Colonic mucosa (tissue), 4 donors: ENCODE data around the gene CLEC16A. TPM values are rescaled to one million over a fixed set of nuclear protein-coding genes. Genes with fewer than 3 reads are reported as not detected.

Experiments
- DNase-seq: peaks from one replicate; pipeline ENCODE4 v3.0.0-alpha.2; 2020
- H3K27ac ChIP-seq: fragments of 200-600 bp; one replicate; pipeline ENCODE4 v1.8.0; 2021
- H3K27me3 ChIP-seq: fragments of 200-600 bp; one replicate; pipeline ENCODE4 v1.8.0; 2021
- H3K36me3 ChIP-seq: fragments of 200-600 bp; one replicate; pipeline ENCODE4 v1.8.0; 2021
- H3K4me1 ChIP-seq: fragments of 200-600 bp; one replicate; pipeline ENCODE4 v1.8.0; 2021; ENCODE audit warnings: mild to moderate bottlenecking
- H3K4me3 ChIP-seq: fragments of 200-600 bp; one replicate; pipeline ENCODE4 v1.8.0; 2021
- H3K9ac ChIP-seq, 2 donors: one replicate each; pipeline ENCODE4 v1.7.0; 2013; ENCODE audit warnings: control low read depth in 2 of 2, low read depth in 2 of 2, low read length in 2 of 2
- H3K9me3 ChIP-seq: fragments of 200-600 bp; one replicate; pipeline ENCODE4 v1.8.0; 2021
- intact Hi-C: fragments of 100-400 bp; cut with DNase I; formaldehyde crosslinking; loops from one replicate; pipeline ENCODE4 v1.14.1; 2022
- total RNA-seq, 2 donors: library from RNA; stranded (reverse); fragmentation: NEBNext Ultra II Directional in 1 of 2; extraction: Animal tissue kit (Norgen Biotek cat#: 25700) in 1 of 2; gene quantifications; one replicate each; pipeline ENCODE4 v1.2.1, GENCODE V29; 2021
- TF ChIP-seq, protein P1 (sequence below): fragments of 200-600 bp; IDR thresholded peaks from one replicate; pipeline ENCODE4 v1.8.0; 2022; ENCODE audit warnings: antibody characterized with exemption, mild to moderate bottlenecking
- donor health status: healthy.
- donor health status: DM: no; HTN: no; CAD: no.
- donor health status: DM: no; HTN: no; CAD: no.

The CLEC16A gene
- total RNA-seq, 2 donors from 2014 or later, result 24.9 to 29.6 TPM

DNA sequence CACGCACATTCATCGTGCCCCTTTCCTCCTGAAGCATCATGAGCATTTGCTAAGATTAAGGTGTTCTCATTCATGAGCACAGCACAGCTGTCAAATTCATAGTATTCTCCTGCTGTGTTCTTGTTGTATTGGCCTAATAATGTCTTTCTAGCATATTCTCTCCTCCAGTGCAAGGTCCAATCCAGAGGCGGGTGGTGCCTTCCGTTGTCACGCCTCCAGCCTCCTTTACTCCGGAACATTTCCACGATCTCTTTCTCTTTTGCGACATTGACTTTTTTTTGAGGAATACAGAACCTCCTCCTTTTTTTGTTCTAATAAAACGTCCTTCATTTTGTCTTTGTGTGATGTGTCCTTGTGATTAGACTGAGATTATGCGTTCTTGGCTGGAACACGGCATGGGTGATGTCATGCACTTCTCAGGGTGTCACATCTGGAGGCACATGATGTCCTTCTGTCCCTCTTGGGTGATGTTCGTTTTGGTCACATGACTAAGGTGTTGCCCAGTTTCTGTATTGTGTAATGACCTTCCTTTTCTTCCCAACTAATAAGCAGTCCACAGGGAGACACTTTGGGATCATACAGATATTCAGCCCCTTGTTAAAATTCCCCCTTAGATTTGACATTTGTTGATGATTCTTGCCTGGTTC is 66.3 kb downstream of the CLEC16A start:
- TF ChIP-seq, protein P1, sequence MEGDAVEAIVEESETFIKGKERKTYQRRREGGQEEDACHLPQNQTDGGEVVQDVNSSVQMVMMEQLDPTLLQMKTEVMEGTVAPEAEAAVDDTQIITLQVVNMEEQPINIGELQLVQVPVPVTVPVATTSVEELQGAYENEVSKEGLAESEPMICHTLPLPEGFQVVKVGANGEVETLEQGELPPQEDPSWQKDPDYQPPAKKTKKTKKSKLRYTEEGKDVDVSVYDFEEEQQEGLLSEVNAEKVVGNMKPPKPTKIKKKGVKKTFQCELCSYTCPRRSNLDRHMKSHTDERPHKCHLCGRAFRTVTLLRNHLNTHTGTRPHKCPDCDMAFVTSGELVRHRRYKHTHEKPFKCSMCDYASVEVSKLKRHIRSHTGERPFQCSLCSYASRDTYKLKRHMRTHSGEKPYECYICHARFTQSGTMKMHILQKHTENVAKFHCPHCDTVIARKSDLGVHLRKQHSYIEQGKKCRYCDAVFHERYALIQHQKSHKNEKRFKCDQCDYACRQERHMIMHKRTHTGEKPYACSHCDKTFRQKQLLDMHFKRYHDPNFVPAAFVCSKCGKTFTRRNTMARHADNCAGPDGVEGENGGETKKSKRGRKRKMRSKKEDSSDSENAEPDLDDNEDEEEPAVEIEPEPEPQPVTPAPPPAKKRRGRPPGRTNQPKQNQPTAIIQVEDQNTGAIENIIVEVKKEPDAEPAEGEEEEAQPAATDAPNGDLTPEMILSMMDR, result no peak
- Histone ChIP-seq H3K27me3 (no peaks in the 10 kb centered on the region), H3K9ac (no peak overlapping the region), H3K36me3 (no peaks in the 10 kb centered on the region), H3K4me3 (no peak overlapping the region), H3K4me1 (no peaks in the 10 kb centered on the region), H3K27ac (no peak overlapping the region), H3K9me3 (no peaks in the 10 kb centered on the region)
- DNase-seq, result no peak
- intact Hi-C loops, result no loop called here

DNA sequence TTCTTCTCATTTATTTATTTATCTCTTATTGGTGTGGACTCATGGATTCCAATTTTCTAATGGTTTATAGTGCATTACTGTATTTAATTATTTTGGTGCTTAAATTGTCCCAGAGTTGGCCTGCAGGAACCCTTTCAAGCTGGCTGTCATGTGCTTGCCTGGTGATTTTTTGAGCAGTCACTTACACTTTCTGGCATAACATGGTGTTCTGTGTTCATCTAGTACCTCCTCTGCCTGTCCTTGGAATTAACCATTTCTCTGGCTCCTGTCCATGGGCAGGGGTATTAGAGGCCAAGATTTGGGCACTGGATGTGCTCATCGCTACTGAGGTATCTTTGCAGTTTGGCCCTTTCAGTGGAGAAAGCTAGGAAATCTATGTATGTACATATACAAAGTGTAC is 67.0 kb downstream of the CLEC16A start:
- Histone ChIP-seq H3K36me3 (no peaks in the 10 kb centered on the region), H3K4me3 (no peak overlapping the region), H3K9ac (no peak overlapping the region), H3K27me3 (no peaks in the 10 kb centered on the region), H3K4me1 (peaks cover 2% of the 10 kb centered on the region), H3K9me3 (no peaks in the 10 kb centered on the region), H3K27ac (no peak overlapping the region)
- no peak for DNase-seq
- TF ChIP-seq, protein P1, result no peak
- intact Hi-C loops, result no loop called here

DNA sequence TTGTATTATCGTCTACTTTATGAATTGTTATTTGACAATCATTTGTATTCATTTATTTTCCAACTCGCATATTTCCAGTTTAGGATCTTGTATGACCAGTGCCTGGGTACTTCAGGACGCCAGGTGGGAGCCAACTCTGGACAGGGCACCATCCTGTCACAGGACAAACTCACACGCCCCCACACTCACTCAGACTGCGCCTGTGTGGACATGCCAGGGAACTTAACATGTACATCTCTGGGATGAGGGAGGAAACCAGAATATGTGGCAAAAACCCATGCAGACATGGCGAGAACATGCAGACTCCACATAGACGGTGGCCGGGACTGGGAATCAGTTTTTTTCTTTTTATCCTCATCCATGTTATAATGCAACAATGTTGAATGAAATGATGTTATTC is 68.5 kb downstream of the CLEC16A start:
- Histone ChIP-seq H3K27me3 (no peaks in the 10 kb centered on the region), H3K9ac (no peak overlapping the region), H3K36me3 (no peaks in the 10 kb centered on the region), H3K4me3 (no peak overlapping the region), H3K27ac (no peak overlapping the region), H3K4me1 (peaks cover 8% of the 10 kb centered on the region), H3K9me3 (no peaks in the 10 kb centered on the region)
- DNase-seq, result no peak
- intact Hi-C loops, result no loop called here
- TF ChIP-seq, protein P1, result no peak

DNA sequence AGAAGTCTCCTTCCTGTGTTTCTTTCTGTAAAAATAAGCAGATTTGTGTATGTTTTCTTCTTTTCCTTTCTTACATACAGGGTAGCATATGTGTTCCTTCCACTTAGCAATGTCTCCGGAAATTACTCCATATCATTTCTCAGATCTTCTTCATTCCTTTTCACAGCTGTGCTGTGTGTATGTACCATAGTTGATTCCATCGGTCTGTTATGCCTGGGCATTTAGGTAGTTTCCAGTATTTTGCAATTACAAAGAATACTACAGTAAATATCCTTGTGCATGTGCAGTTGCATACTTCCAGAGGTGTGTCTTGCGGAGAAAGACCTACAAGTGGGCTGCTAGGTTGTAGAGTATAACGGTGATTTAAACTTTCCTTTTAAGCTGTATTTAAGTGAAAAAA is 69.8 kb downstream of the CLEC16A start:
- Histone ChIP-seq H3K4me3 (no peak overlapping the region), H3K9ac (no peak overlapping the region), H3K36me3 (no peaks in the 10 kb centered on the region), H3K27me3 (no peaks in the 10 kb centered on the region), H3K27ac (no peak overlapping the region), H3K9me3 (no peaks in the 10 kb centered on the region), H3K4me1 (peaks cover 8% of the 10 kb centered on the region)
- TF ChIP-seq, protein P1, result no peak
- no peak for DNase-seq
- intact Hi-C loops, result no loop called here

DNA sequence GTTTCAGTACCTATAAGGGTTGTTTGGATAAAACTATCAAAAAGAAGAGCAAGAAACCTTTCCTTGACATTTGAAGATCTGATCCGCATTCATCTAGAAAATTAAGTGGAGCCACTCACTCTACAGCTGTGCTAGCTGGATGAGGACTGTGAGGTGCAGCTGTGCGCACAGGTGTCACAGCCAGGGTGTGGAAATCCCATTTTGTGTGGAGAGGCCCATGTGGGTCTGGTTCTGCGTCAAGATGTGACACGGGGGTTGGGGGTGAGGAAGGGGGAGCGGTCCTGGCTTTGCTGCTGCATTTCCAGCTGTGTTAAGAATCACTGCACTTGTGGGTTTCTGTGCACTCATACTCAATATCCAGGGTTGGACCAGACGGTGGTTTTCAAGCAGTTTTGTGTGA is 70.7 kb downstream of the CLEC16A start:
- no peaks in the 10 kb centered on the region for H3K36me3 ChIP-seq
- H3K27me3 ChIP-seq, result no peaks in the 10 kb centered on the region
- H3K4me1 ChIP-seq, result peaks cover 8% of the 10 kb centered on the region
- no peaks in the 10 kb centered on the region for H3K9me3 ChIP-seq
- intact Hi-C loops, result no loop called here
- no peak overlapping the region for H3K9ac ChIP-seq
- DNase-seq, result no peak
- no peak overlapping the region for H3K27ac ChIP-seq
- no peak overlapping the region for H3K4me3 ChIP-seq
- TF ChIP-seq, protein P1, result no peak
